Lung microvascular endothelial cell (primary cell): Measurements from ENCODE around the gene SH3BP2. TPM values are rescaled to one million over a fixed set of nuclear protein-coding genes. Genes with fewer than 3 reads are reported as not detected.
A peak's percentile ranks its signal among the peaks of the same experiment; 100 is the strongest.

ENCODE experiments used
- DNase-seq, 2 donors: peaks; one replicate each; pipeline versions ENCODE4 v3.0.0 to v3.0.0-alpha.2; 2010; ENCODE audit warnings: low read depth in 2 of 2
- total RNA-seq: library from RNA; depleted of rRNA; stranded (reverse); fragments of >200 nt; gene quantifications from 2 replicates; pipeline ENCODE4 v1.2.1, GENCODE V29; 2014

Gene SH3BP2, protein sequence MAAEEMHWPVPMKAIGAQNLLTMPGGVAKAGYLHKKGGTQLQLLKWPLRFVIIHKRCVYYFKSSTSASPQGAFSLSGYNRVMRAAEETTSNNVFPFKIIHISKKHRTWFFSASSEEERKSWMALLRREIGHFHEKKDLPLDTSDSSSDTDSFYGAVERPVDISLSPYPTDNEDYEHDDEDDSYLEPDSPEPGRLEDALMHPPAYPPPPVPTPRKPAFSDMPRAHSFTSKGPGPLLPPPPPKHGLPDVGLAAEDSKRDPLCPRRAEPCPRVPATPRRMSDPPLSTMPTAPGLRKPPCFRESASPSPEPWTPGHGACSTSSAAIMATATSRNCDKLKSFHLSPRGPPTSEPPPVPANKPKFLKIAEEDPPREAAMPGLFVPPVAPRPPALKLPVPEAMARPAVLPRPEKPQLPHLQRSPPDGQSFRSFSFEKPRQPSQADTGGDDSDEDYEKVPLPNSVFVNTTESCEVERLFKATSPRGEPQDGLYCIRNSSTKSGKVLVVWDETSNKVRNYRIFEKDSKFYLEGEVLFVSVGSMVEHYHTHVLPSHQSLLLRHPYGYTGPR
- 12.2 and 14.5 TPM in 2 replicates for total RNA-seq

DNA sequence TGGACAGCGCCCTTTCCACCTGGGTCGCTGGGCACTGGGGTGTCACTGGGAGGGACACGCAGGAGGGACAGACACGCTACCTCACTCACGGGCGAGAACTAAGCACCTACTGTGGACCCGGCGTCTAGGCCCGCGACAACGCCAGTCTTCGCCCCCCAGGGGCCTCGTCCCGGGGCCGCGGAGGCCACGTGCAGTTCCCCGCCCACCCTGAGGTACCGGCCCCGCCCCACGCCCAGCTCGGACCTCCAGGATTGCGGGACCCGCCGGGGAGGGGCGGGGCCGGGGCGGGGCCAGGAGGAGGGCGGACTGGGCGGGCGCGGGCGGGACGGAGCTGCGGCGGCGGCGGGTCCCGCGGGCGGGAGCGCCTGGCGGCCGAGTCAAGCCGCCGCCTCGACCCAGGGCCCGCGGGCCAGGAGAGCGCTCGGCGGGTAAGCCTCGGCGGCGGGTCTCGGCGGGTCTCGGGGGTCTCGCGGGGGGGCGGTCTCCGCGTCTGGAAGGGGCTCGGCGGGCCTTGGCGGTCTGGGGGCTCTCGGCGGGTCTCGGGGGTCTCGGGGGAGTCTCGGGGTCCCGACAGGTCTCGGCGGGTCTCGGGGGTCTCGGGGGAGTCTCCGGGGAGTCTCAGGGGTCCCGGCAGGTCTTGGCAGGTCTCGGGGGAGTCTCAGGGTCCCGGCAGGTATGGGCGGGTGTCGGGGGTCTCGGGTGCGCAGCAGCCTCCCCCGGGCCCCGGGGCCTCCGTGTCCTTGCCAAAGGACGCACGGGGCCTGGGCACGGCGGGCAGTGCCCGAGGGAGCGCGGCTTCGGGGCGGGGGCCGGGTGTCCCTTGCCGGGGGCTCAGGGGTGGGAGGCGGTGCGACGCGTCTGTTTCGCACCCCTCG is at the start of gene SH3BP2:
TSS of gene SH3BP2 (plus strand) at position 375 of the 875 bp plus-strand sequence. CDS start 27,533 bp downstream, outside the sequence.
- peak; percentile 75 to 82 for DNase-seq

DNA sequence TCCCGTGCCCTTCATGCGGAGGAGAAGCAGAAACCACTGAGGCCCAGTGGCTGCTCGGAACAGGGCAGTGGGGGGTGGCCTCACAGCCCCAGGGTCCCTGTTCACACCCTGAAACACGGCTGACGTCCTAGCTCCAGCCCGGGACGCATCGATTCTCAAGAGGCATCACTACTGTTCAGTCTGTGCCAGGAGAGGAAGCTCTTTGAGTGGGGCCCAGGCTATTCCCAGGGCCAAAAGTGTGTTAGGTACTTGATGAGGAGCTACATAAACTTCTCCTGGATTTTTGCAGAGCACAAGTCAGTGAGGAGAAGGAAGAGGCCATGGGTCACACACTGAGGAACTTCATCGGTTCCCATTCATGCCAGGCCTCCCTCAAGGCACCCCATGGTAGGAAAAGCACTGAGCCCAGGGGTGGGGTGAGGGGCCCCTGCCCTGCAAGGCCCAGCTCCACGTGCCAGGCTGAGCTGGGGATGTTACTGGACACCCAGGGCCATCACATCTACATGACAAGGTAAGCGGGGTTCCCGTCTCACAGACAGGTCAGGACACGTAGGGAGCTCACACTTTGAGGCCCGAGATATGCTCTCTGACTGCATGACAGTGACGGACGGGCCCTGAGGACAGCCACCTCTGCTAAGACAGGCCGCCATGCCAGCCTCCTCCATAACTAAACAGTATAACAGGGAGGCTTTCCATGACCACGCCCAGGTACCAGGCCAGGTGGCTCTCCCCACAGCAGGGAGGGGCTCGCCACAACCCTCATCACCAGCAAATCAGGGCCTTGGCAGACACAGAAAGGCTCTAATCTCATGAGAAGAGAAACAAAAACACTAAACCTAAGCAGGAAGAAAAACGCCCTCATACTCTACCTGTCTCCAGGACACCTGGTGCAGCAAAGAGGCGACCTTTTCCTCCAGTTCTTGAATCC is 49.1 kb upstream of the SH3BP2 start:
- DNase-seq: no peak

DNA sequence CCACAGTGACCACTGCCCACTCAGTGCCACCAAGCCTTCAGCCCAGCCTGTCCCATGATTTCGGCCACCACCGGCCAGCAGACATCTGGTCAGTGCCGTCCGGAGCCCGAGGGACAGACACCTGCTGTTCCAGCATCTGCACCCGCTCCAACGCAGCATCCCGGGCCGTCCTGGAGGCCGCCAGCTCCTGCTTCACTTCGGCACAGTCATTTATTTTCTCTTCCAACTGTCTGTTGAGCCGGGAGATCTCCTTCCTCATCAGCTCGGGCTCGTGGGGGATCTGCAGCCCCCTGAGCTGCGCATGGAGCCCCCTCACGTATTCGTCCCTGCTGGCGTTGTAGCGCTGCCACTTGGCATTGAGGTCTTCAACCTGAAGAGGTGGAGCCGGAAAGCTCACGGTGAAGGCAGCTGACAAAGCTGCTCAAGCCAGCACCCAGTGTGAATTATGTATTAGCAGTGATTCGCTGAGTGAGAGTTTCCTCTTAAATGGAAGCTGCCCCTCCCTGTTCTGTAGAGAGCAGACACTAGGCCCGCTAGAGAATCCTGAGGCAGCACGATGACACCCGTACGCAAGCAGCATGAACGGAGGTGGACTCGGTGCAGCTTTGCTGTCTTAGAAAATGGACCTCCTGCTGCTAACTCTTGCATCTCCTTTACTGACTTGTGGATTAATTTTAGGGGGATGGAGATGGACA is 48.2 kb upstream of the SH3BP2 start:
- no peak for DNase-seq

DNA sequence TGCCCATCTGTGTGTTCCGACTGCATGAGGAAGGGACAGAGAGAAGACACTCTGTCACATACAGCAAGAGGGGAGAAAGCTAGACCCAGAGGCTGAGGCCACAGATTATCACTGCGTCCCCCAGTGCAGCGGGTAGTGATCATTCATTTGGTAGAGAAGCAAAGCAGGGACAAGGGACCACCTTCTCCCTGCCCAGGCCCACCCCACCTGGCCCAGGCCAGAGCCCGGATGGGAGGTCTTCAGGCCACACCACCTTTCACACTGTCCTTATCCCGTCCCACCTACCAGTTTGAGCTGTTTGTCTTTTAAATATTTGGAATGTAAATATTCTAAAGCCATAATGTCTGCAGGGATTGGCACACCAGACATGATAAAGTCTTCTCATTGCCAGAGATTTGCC is 47.4 kb upstream of the SH3BP2 start:
- no peak for DNase-seq

DNA sequence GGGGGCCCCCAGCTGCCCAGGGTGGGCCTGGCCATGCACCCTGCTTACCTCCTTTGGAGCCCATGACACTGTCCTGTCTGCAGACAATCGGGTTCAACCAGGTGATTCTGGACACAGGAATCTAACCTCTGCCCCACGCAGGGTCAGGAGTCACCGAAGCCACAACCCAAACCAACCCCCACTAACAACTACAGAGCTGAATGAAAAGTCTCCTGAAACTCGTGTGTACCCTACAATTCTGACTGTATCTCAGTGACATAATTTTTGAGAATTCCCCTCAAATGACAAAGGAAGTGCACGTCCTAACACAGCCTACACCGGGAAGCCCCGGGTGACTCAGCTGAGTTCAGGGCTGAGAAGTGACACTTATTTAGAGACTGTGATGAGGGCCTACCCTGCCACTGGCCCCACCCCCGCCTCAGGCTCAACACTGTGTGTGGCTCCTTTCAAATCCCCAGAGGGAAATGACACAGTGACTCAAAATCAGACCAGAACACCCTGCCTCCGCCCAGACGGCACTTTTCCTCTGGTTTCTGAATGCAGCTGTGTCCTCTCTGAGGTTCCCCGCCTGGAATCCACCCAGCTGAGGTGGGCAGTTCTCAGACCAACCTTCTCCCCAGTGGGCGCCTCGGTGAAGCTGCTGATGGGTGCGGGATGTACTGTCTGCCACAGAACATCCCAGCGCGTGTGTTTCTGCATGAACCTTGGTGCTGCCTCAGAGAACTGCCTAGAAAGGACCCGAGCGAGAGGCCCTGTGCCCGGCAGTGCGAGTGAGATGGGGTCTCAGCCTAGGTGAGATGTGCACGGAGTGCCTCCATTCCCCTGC is 46.7 kb upstream of the SH3BP2 start:
- peak; percentile 73 to 93 for DNase-seq

DNA sequence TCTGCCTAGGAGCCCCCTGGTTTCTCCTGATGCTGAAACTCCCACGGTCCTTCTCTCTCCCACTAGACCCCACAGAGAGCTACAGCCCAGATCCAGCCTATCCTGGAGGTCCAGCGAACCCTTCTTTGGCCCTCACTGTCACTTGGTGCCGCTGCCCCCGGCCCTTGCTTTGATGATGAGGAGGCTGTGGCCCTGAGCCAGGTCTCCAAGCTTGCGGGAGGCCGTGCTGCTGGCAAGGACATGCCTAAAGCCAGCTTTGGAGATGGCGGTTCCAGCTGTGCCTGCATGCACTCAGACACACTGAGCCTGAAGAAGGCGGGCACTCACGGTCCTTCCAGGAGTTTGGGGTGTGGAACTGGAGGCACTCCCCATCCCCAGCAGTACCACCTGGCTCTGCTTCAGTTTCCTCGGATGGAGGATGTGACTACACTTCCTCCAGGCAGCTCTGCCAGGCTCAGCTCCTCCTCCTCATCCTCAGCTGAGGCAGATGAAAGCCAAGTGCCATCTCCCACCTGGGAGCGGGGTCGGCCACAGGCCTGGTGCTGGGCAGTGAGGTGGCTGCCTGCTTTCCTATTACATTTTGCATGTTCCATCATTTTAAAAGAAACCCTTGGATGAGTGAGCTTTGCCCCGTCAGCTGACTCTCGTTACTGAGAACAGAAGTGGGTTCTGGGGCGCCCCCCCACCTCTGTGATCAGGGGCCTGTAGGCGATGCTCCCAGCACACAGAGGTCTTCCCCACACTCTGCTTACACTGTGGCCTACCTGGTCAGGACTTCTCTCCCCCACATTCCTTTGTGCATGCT is 45.8 kb upstream of the SH3BP2 start:
- DNase-seq: peak in 1 of 2 donors; percentile 58

DNA sequence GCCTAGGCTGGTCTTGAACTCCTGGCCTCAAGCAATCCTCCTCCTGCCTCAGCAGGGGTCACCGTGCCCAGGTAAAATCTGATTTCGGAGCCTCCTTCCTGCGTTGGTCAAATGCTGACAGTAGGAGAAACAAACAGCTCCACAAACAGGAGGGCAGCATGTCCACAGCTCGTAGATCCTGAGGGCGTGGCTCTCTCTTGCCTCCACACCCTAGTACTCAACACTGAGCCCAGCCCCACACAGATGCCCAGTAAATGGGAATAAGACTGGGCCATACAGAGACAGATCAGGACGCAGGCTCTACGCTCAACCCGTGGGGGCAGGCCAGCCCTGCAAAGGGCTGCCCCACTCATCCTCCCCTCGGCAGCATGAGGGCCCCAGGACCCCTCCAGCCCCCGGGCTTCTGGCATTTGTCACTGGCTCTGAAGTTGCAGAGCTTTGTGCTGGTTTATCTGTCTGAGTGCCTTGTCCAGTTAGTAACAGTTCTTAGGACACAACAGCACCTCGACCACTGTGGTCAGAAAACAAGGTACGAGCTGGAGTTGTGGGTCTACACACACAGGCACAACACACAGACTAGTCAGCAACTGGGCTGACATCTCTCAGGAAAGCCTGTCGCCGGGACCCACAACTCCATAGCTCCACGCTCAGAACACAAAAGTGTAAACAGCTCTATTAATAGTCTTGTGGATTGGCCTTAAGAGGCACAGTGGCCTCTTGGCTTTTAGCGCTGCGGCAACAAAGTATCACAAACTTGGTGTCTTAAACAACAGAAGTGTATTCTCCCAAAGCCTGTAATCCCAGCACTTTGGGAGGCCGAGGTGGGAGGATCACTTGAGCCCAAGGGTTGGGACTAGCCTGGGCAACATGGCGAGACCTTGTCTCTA is 41.9 kb upstream of the SH3BP2 start:
- no peak for DNase-seq

DNA sequence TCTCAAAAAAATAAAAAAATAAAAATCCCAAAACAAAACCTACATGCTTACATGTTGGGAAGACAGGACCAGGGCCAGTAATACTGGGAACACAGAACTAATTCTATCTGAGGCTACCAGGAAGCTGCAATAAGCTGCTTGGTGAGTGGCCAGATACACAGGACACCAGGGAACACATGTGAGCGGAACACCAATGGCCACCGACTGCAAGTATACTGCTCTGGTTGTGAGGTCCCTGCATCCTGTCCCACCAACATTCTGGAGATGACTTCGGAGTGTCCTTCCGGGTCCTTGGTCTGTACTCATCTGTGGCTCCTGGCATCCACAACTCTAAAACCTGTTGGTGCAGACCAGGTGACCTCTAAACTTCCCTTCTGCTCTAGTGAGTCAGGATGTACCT is 39.4 kb upstream of the SH3BP2 start:
- peak in 1 of 2 donors; percentile 73 for DNase-seq

DNA sequence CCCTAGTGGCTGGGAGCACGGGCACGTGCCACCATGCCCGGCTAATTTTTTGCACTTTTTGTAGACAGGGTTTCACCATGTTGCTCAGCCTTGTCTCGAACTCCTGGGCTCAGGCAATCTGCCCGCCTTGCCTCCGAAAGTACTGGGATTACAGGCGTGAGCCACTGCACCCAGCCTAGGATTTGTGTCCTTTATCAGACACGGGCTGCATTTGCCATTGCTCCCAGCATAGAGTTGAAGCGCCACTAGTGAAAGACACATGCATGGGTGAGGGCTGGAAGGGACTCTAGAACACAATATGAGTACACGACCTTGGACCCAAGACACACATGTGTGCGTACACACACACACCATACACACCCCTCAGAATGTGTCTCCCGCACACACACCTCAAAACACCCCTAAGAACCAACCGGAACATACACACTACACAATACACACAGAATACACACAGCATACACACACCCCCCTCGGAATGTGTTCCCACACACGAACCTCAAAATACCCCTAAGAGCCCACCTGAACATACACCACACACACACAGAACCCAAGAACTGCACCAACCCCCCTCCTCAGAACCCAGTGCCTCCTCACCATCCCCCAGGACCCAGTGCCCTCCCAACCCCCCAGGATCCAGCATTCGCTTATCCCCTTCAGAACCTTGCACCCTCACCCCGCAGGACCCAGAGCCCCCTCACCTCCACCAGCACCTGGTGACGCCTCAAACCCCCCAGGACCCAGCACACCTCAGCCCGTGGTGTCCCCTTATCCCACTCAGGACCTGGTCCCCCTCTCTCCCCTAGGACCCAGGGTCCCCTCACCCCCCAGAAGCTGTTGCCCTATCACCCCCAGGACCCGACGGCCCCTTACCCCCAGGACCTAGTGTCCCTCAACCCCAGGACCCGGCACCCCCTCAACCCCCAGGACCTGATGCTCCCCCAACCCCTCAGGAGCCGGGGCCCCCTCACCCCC is 37.8 kb upstream of the SH3BP2 start:
- DNase-seq: no peak

DNA sequence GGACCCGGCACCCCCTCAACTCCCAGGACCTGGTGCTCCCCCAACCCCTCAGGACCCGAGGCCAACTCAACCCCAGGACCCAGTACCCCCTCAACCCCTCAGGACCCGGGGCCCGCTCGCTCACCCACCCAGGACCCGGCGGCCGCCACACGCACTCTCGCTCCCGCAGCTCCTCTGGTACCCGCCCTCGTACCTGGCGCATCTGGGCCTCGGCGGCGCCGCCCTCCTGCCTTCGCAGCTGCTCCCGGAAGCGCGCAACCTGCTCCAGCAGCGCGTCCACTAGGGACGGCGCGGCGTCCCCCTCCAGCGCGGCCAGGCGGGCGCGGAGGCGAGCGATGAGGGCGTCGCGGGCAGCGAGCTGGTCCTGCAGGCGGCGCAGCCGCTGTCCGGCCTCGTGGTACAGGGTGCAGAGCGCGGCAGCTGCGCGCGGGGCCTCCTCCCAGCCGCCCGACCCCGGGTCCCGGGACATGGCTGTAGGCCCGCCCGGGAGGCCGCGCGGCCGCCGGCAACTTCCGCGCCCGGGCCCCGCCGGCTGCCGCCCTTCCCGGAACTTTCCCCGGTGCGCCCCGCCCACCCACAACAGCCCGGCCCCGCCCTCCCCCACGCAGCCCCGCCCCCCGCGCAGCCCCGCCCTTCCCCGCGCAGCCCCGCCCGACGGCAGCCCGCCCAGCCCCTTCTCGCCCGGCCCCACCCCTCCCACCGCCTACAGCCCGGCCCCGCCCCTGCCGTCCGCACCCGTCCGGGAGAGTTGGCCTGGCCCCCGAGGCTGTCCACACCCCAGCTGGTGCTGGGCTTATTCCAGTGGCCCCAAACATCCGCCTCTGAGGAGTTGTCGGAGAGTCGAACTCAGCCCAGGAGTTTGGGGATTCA is 36.8 kb upstream of the SH3BP2 start, which contains the start of gene TNIP2:
TSS of gene TNIP2 (minus strand) at position 516 of the 870 bp plus-strand sequence. CDS start at position 469, 47 bp downstream.
- DNase-seq: peak; percentile 83 to 86

DNA sequence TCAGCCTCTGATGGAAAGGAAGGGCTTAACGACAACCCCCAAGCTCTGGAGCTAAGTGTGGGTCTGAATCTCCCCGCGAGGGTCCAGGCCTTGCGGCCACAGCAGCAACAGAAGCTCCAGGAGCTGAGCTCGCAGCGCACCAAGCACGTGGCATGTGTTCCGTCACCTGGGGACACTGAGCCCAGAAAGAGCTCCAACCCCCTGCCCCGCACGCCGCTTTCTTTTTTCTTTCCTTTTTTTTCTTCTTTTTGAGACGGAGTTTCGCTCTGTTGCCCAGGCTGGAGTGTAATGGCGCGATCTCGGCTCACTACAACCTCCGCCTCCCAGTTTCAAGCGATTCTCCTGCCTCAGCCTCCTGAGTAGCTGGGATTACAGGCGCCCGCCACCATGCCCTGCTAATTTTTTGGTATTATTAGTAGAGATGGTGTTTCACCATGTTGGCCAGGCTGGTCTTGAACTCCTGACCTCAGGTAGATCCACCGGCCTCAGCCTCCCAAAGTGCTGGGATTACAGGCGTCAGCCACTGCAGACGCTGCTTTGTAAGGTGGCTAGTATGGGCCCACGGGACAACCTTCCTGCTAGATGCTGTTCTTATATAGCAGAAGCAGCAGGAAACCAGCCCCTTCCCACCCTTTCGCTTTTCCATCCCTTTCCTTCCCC is 36.1 kb upstream of the SH3BP2 start:
- no peak for DNase-seq

DNA sequence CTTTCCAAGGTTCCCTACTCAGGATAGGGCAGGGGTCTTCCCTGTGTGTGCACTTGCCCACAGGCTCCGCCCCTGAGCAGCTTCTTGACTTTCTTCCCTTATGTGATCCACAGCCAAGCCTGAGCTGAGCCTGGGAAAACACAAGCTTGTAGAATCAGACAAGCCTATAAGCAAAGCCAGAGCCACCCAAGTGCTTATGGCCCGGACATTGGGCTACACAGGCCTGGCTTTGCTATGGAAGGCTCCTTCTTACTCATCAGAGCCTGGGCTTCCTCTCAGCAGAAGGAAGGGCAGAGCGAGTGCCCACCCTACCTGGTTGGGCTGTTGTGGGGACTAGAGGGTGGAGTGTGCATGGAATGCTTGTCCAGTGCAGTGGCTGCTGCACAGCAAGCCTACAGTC is 35.5 kb upstream of the SH3BP2 start:
- DNase-seq: no peak

DNA sequence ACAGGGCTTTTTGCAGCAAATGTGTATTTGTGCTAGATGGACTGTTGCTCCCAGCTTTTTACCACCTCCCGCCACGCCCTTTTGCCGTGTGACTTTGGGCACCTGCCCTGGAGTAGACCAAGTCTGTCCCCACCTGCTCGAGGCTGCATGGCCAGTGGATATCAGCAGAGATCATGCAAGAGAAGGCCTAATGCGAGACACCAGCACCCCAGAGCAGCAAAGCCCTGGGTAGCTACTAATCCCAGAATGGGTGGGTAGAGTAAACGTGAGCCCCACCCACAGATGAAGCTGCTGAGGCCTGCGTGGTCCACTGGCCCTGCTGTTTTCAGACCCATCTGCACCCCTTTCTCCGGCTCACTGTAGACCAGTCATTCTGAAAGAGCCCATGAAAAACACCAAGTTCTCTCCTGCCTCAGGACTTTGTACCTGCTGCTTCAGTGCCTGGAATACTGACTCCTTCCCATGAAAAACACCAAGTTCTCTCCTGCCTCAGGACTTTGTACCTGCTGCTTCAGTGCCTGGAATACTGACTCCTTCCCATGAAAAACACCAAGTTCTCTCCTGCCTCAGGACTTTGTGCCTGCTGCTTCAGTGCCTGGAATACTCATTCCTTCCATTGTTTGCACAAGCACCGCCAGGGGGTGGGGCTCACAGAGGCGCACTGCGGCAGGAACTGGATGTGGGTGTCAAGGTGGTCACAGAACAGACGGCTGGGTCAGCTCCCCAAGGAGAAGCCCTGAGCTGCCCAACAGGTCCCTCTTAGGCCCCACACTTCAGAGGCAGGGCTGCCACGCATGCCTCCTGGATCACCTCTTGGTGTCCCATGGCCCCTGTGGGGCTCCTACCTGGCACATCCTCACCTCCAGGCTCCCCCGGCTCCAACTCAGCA is 31.6 kb upstream of the SH3BP2 start:
- peak; percentile 54 to 65 for DNase-seq

DNA sequence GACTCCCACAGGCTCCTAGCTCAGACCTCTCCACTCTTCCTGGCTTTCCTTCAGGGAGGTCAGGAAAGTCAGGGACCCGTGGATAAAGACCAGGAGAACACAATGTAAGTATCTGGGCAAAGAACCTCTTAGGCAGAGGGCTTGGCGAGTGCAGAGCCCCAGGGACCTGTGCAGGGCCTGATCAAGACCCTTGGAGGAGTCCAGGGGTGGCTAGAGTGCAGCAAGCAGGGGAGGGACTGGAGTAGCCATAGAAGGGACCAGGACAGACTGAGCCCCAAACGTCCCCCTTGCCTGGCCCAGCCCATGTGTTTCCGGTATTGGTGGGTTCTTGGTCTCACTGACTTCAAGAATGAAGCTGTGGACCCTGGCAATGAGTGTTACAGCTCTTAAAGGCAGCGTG is 30.8 kb upstream of the SH3BP2 start:
- no peak for DNase-seq
